Amygdala (tissue), 56 donors: ENCODE measurements around the gene NCOA4.
A peak's percentile ranks its signal among the peaks of the same experiment; 100 is the strongest.
"Not testable (repeated sequence)": the region's sequence is repeated elsewhere in the genome, so short reads cannot be mapped to it uniquely, and the experiment has no call there.

ENCODE experiments used
- DNase-seq, 56 donors: peaks; one replicate each; lab custom pipeline; 2025; lab: John Stamatoyannopoulos, UW

Gene NCOA4

GRCh38 chr10:46030091-46030937, at the start of gene NCOA4:
TSS of gene NCOA4 (minus strand) at chr10:46030623. CDS start at chr10:46016680, 13,943 bp downstream.
- DNase-seq, result peak; percentile 52 to 96 (median 88)

- DNase-seq, result no peak
Measured at GRCh38 chr10:46079831-46080585, 49.6 kb upstream of the NCOA4 start.

- DNase-seq, result no peak
Measured at GRCh38 chr10:46077731-46078413, 47.4 kb upstream of the NCOA4 start.

GRCh38 chr10:46077141-46077554, 46.7 kb upstream of the NCOA4 start:
- no peak for DNase-seq

GRCh38 chr10:46075869-46076268, 45.4 kb upstream of the NCOA4 start:
- DNase-seq, result no peak

GRCh38 chr10:46074196-46074946, 43.9 kb upstream of the NCOA4 start:
- no peak for DNase-seq

GRCh38 chr10:46073564-46073963, 43.1 kb upstream of the NCOA4 start:
- no peak for DNase-seq

GRCh38 chr10:46070749-46071148, 40.3 kb upstream of the NCOA4 start:
- no peak for DNase-seq

- no peak for DNase-seq
Measured at GRCh38 chr10:46069771-46070463, 39.5 kb upstream of the NCOA4 start.

GRCh38 chr10:46068905-46069304, 38.5 kb upstream of the NCOA4 start:
- no peak for DNase-seq

- DNase-seq, result no peak
Measured at GRCh38 chr10:46068117-46068516, 37.7 kb upstream of the NCOA4 start.

- no peak for DNase-seq
Measured at GRCh38 chr10:46064269-46064817, 33.9 kb upstream of the NCOA4 start.

GRCh38 chr10:46062723-46063428, 32.5 kb upstream of the NCOA4 start:
- no peak for DNase-seq

- no peak for DNase-seq
Measured at GRCh38 chr10:46060706-46061105, 30.3 kb upstream of the NCOA4 start.

- DNase-seq, result not testable (repeated sequence)
Measured at GRCh38 chr10:46057927-46058326, 27.5 kb upstream of the NCOA4 start.

- no peak for DNase-seq
Measured at GRCh38 chr10:46057038-46057437, 26.6 kb upstream of the NCOA4 start.

GRCh38 chr10:46055771-46056170, 25.3 kb upstream of the NCOA4 start:
- no peak for DNase-seq

- no peak for DNase-seq
Measured at GRCh38 chr10:46053534-46054434, 23.4 kb upstream of the NCOA4 start.
